K562 (cell line): ENCODE measurements around the gene RPTOR. TPM values are rescaled to one million over a fixed set of nuclear protein-coding genes. Genes with fewer than 3 reads are reported as not detected.

ENCODE experiments used
- ATAC-seq: fragments of 200-7000 bp; cut with Tn5 transposase; 3 replicates; pipeline ENCODE4 v1.9.1; 2020; ENCODE audit warnings: moderate library complexity
- BruUV-seq: library from RNA; stranded (reverse); fragments of 400-500 nt; replicated peaks from 2 replicates; lab custom pipeline; 2021; lab: Mats Ljungman, UMichigan
- CTCF ChIA-PET: fragments of 300-600 bp; formaldehyde crosslinking; extraction: SDS; loops from one replicate; lab custom pipeline; 2021; ENCODE audit warnings: low intra/inter-chr PET ratio; lab: Yijun Ruan, JAX
- POLR2A ChIA-PET: fragments of 300-600, 350-650 bp; sonication (Branson Sonifier 250); formaldehyde crosslinking; extraction: SDS; loops from one replicate; lab custom pipeline; 2021; ENCODE audit warnings: antibody characterized with exemption, inconsistent platforms; lab: Yijun Ruan, JAX
- DNase-seq, 4 experiments: peaks; one replicate each; pipeline versions ENCODE4 v3.0.0 to v3.0.0-alpha.2; 2011 to 2018; ENCODE audit warnings: low spot score in 3 of 4, mixed read lengths in 3 of 4; ENCODE audit errors: extremely low read depth in 1 of 4
- FAIRE-seq: peaks from 2 replicates; lab custom pipeline; 2011; peaks lifted over from hg19 to GRCh38; lab: Jason Lieb, UNC
- H2AFZ ChIP-seq: 2 replicates; pipeline ENCODE4 v1.6.0; 2011; ENCODE audit warnings: low read depth, low read length, control low read depth, inconsistent platforms
- H3K27ac ChIP-seq: fragments of 200-600 bp; 3 replicates; pipeline ENCODE4 v1.8.0; 2011; ENCODE audit warnings: low read depth, mild to moderate bottlenecking, control low read depth, inconsistent platforms, low read length, moderate library complexity, mixed read lengths; ENCODE audit errors: extremely low read depth
- H3K27me3 ChIP-seq, 2 experiments: fragments of 300-600 bp in 1 of 2; 2 replicates in 1 of 2; 3 replicates in 1 of 2; pipeline versions ENCODE4 v1.6.0 to v1.8.0; 2011; ENCODE audit warnings: inconsistent platforms in 2 of 2, low read length in 2 of 2, mild to moderate bottlenecking in 1 of 2, mixed read lengths in 1 of 2, moderate library complexity in 1 of 2; ENCODE audit not compliant: control insufficient read depth in 2 of 2, insufficient read depth in 2 of 2
- H3K36me3 ChIP-seq: fragments of 300-600 bp; 3 replicates; pipeline ENCODE4 v1.8.0; 2011; ENCODE audit warnings: mild to moderate bottlenecking, low read length, inconsistent platforms; ENCODE audit not compliant: control insufficient read depth, insufficient read depth
- H3K4me1 ChIP-seq, 2 experiments: fragments of 200-600 bp in 1 of 2; replicated peaks in 1 of 2; 2 replicates in 1 of 2; 3 replicates in 1 of 2; pipeline versions ENCODE4 v1.5.1 to v1.8.0; 2011; ENCODE audit warnings: inconsistent platforms in 2 of 2, low read length in 2 of 2, mild to moderate bottlenecking in 1 of 2, mixed read lengths in 1 of 2, moderate library complexity in 1 of 2; ENCODE audit not compliant: control insufficient read depth in 2 of 2, insufficient read depth in 2 of 2
- H3K4me2 ChIP-seq: 2 replicates; pipeline ENCODE4 v1.6.1; 2011; ENCODE audit warnings: low read length, control low read depth, inconsistent platforms, mixed read lengths; ENCODE audit not compliant: insufficient read depth
- H3K4me3 ChIP-seq: fragments of 200-600 bp; sonication (generic), shearing (Covaris generic); 2 replicates; pipeline ENCODE4 v1.5.1; 2016; ENCODE audit warnings: control low read depth, inconsistent platforms
- H3K79me2 ChIP-seq: fragments of 200-600 bp; 3 replicates; pipeline ENCODE4 v1.8.0; 2011; ENCODE audit warnings: low read length, inconsistent platforms; ENCODE audit not compliant: control insufficient read depth, insufficient read depth
- H3K9ac ChIP-seq, 2 experiments: 2 replicates each; pipeline versions ENCODE4 v1.6.0 to v1.6.1; 2011; ENCODE audit warnings: low read depth in 2 of 2, low read length in 2 of 2, control low read depth in 1 of 2, inconsistent platforms in 1 of 2, mild to moderate bottlenecking in 1 of 2, mixed read lengths in 1 of 2; ENCODE audit not compliant: insufficient read depth in 1 of 2
- H3K9me1 ChIP-seq: one replicate; pipeline ENCODE4 v1.6.0; 2011; ENCODE audit warnings: inconsistent platforms, mild to moderate bottlenecking, low read length, moderate library complexity; ENCODE audit not compliant: control insufficient read depth, insufficient read depth
- H3K9me3 ChIP-seq: replicated peaks from 2 replicates; pipeline ENCODE4 v1.5.1; 2011; ENCODE audit warnings: low read depth, low read length, inconsistent platforms; ENCODE audit not compliant: control insufficient read depth, insufficient read depth
- H4K20me1 ChIP-seq: replicated peaks from 2 replicates; pipeline ENCODE4 v1.6.1; 2011; ENCODE audit warnings: low read length, inconsistent platforms, mixed read lengths; ENCODE audit not compliant: control insufficient read depth, insufficient read depth
- ATF1 ChIP-seq, 2 experiments: fragments of 450-650 bp in 1 of 2; IDR thresholded peaks; 2 replicates each; pipeline ENCODE4 v1.6.1; 2016; ENCODE audit warnings: missing compliant biosample characterization in 1 of 2, missing genetic modification characterization in 1 of 2
- CREB1 ChIP-seq, 2 experiments: sonication (generic) in 1 of 2; formaldehyde crosslinking in 1 of 2; IDR thresholded peaks; 2 replicates each; pipeline versions ENCODE4 v1.6.1 to v1.8.0; 2012 to 2022; ENCODE audit warnings: inconsistent platforms in 1 of 2, mild to moderate bottlenecking in 1 of 2, missing genetic modification reagents in 1 of 2, moderate library complexity in 1 of 2
- NR2C1 ChIP-seq, 2 experiments: fragments of 450-650 bp; IDR thresholded peaks; 2 replicates each; pipeline ENCODE4 v1.6.1; 2017; ENCODE audit warnings: mild to moderate bottlenecking in 2 of 2, antibody characterized with exemption in 1 of 2, inconsistent platforms in 1 of 2, missing compliant biosample characterization in 1 of 2, missing genetic modification characterization in 1 of 2
- POLR2G ChIP-seq: fragments of 200-400 bp; formaldehyde crosslinking; IDR thresholded peaks from 2 replicates; pipeline ENCODE4 v1.6.1; 2017; ENCODE audit warnings: low read depth, mild to moderate bottlenecking, antibody characterized with exemption, low read length, moderate library complexity
- TCF3 ChIP-seq: sonication (generic); formaldehyde crosslinking; IDR thresholded peaks from 2 replicates; pipeline ENCODE4 v1.4.0; 2020; ENCODE audit warnings: mild to moderate bottlenecking, missing genetic modification reagents
- ZEB2 ChIP-seq: fragments of 450-650 bp; IDR thresholded peaks from 2 replicates; pipeline ENCODE4 v1.6.1; 2016
- ZNF124 ChIP-seq: sonication (generic); formaldehyde crosslinking; IDR thresholded peaks from 2 replicates; pipeline ENCODE4 v1.8.1; 2022; ENCODE audit warnings: missing genetic modification reagents
- ZNF217 ChIP-seq: sonication (generic); formaldehyde crosslinking; IDR thresholded peaks from 2 replicates; pipeline ENCODE4 v1.8.0; 2022; ENCODE audit warnings: mild to moderate bottlenecking, missing genetic modification reagents
- ZNF668 ChIP-seq: fragments of 250-450 bp; sonication (Bioruptor Pico); IDR thresholded peaks from 2 replicates; pipeline ENCODE4 v1.8.0; 2022; ENCODE audit warnings: mild to moderate bottlenecking, inconsistent platforms
- WGBS: fragments of 100-300 bp; shearing (Covaris generic); methylation state at CpG from one replicate; pipeline ENCODE4 v1.1.6; 2016; ENCODE audit warnings: low coverage, mixed read lengths; ENCODE audit not compliant: insufficient coverage; ENCODE audit errors: missing lambda C conversion rate; 5-methylcytosine and 5-hydroxymethylcytosine counted together
- in situ Hi-C: fragments of 300-500 bp; cut with MboI; formaldehyde crosslinking; loops from 4 replicates; pipeline ENCODE4 v1.15.0; 2018; ENCODE audit warnings: inconsistent platforms, mixed read lengths
- intact Hi-C: fragments of 100-400 bp; cut with micrococcal nuclease; formaldehyde crosslinking; loops from 2 replicates; pipeline ENCODE4 v1.14.2; 2022
- polyA plus RNA-seq, 8 experiments: library from polyadenylated mRNA; depleted of rRNA in 4 of 8; stranded (reverse) in 5 of 8; unstranded in 3 of 8; fragments of >200 nt; fragmentation: Nextera tagmentation in 2 of 8; fragmentation: Illumina TruSeq in 1 of 8; extraction: Ambion mirVana in 2 of 8; extraction: Trizol in 1 of 8; gene quantifications; 2 replicates each; pipeline versions ENCODE4 v1.2.1 to v1.2.3, GENCODE V29; 2011 to 2014; ENCODE audit warnings: inconsistent platforms in 1 of 8, missing spikeins in 1 of 8
- total RNA-seq, 7 experiments: library from RNA; depleted of rRNA in 6 of 7; stranded (reverse); fragments of >200 nt in 6 of 7; fragmentation: Illumina TruSeq in 2 of 7; extraction: Trizol in 2 of 7; gene quantifications; 2 replicates each; pipeline versions ENCODE4 v1.2.1 to v1.2.3, GENCODE V29; 2011 to 2021; ENCODE audit warnings: low replicate concordance in 1 of 7
- TF ChIP-seq, protein P1 (sequence below), 2 experiments: fragments of 450-650 bp; formaldehyde crosslinking in 1 of 2; IDR thresholded peaks; 2 replicates each; pipeline versions ENCODE4 v1.4.0 to v1.6.1; 2014 to 2020; ENCODE audit warnings: mild to moderate bottlenecking in 2 of 2, borderline replicate concordance in 1 of 2, low read depth in 1 of 2
- TF ChIP-seq, protein P2 (sequence below): sonication (generic); formaldehyde crosslinking; IDR thresholded peaks from 2 replicates; pipeline ENCODE4 v1.8.0; 2022; ENCODE audit warnings: missing genetic modification reagents, mild to moderate bottlenecking, moderate library complexity, borderline replicate concordance

RPTOR gene
- total and polyA plus RNA-seq, 9 of the 15 experiments (the other 6 are each of a cell fraction or from before 2014, with no cell fraction given) = 0.24 to 54.1 (median 10.2) TPM

DNA sequence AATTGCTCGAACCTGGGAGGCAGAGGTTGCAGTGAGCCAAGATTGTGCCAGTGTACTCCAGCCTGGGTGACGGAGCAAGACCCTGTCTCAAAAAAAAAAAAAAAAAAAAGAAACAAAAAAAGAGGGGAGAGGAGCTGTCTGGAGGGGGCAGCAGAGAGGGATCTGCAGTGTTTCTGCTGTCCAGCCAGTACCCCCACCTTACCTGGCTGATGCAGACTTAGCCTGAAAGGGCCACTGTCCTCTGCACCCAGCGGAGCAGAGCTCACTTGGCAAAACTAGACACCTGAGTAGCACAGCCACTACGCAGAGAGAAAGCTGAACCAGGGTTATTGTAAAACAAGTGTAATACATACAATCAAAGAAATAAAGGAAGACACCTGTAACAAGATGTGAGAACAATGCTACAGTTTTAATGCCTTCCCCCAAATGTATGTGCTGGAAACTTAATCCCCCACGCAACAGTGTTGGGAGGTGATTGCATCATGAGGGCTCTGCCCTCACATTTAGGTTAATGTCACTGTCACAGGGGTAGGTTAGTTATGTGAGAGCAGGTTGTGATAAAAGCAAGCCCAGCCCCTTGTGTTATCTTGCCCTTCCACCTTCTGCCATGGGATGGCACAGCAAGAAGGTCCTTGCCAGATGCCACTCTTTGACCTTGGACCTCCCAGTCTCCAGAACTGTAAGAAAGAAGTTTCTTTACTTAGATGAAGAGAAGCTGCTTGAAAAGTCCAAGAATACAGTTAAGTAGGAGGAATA lies 211.2 kb downstream of the RPTOR start:
- ChIA-PET POLR2A (interaction anchor here (0.6 kb wide), 1 partner anchor 363 kb away, joined by 4 read pairs; no protein-coding TSS in a partner anchor), CTCF (interaction anchor here (0.6 to 1.0 kb wide), 2 partner anchors 68 to 144 kb away, joined by 5 to 6 read pairs; no protein-coding TSS in a partner anchor)
- 68% methylated on average over 5 of the region's 5 CpGs for WGBS
- Histone ChIP-seq H3K36me3 (peaks cover 36% of the 10 kb centered on the region; the same call in 2 of the 3 replicates), H3K9me3 (no peaks in the 10 kb centered on the region), H3K79me2 (no peaks in the 10 kb centered on the region), H3K9ac (no peak overlapping the region; a peak in 1 of 4 replicates), H3K4me2 (peak overlapping the region; percentile 30; the same call in 1 of the 2 replicates), H3K9me1 (peaks cover 3% of the 10 kb centered on the region), H3K27me3 (no peaks in the 10 kb centered on the region), H2AFZ (no peak overlapping the region), H3K4me1 (peaks cover 6 to 13% of the 10 kb centered on the region in 2 experiments; a peak in 4 of 5 replicates), H4K20me1 (no peaks in the 10 kb centered on the region), H3K4me3 (no peak overlapping the region), H3K27ac (peak overlapping the region; percentile 43; the same call in 1 of the 3 replicates)
- BruUV-seq = no TSS peak
- in situ Hi-C loops (no loop called here), intact Hi-C loops (no loop called here)
- peak; percentile 60 for FAIRE-seq
- peak; percentile 90 for ATAC-seq
- peak; percentile 29 to 50 (median 42) for DNase-seq
- TF ChIP-seq NR2C1 (IDR thresholded peaks at IDR 0.05) (peak; percentile 42; the same call in 1 of the 2 replicates), NR2C1 (tag; IDR thresholded peaks at IDR 0.05) (peak; percentile 84), ZNF217 (no peak), ZNF668 (no peak), ZNF124 (CRISPR knock-in tag) (no peak), ZEB2 (0 out of 2 replicates have a peak, but pooled peaks have one; percentile 29), CREB1 (IDR thresholded peaks at IDR 0.05) (no peak), CREB1 (CRISPR knock-in tag; IDR thresholded peaks at IDR 0.05) (no peak), TCF3 (CRISPR knock-in tag) (peak; percentile 78), ATF1 (CRISPR knock-in tag; IDR thresholded peaks at IDR 0.05) (no peak), ATF1 (tag; IDR thresholded peaks at IDR 0.05) (peak; percentile 24; the same call in 1 of the 2 replicates), POLR2G (no peak)
- TF ChIP-seq, protein P1, sequence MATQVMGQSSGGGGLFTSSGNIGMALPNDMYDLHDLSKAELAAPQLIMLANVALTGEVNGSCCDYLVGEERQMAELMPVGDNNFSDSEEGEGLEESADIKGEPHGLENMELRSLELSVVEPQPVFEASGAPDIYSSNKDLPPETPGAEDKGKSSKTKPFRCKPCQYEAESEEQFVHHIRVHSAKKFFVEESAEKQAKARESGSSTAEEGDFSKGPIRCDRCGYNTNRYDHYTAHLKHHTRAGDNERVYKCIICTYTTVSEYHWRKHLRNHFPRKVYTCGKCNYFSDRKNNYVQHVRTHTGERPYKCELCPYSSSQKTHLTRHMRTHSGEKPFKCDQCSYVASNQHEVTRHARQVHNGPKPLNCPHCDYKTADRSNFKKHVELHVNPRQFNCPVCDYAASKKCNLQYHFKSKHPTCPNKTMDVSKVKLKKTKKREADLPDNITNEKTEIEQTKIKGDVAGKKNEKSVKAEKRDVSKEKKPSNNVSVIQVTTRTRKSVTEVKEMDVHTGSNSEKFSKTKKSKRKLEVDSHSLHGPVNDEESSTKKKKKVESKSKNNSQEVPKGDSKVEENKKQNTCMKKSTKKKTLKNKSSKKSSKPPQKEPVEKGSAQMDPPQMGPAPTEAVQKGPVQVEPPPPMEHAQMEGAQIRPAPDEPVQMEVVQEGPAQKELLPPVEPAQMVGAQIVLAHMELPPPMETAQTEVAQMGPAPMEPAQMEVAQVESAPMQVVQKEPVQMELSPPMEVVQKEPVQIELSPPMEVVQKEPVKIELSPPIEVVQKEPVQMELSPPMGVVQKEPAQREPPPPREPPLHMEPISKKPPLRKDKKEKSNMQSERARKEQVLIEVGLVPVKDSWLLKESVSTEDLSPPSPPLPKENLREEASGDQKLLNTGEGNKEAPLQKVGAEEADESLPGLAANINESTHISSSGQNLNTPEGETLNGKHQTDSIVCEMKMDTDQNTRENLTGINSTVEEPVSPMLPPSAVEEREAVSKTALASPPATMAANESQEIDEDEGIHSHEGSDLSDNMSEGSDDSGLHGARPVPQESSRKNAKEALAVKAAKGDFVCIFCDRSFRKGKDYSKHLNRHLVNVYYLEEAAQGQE (IDR thresholded peaks at IDR 0.05; ENCODE audit: borderline replicate concordance) = peak; percentile 21; the same call in 1 of the 2 replicates
- TF ChIP-seq, protein P1 (CRISPR knock-in tag; IDR thresholded peaks at IDR 0.05; ENCODE audit: low read depth) = no peak
- TF ChIP-seq, protein P2, sequence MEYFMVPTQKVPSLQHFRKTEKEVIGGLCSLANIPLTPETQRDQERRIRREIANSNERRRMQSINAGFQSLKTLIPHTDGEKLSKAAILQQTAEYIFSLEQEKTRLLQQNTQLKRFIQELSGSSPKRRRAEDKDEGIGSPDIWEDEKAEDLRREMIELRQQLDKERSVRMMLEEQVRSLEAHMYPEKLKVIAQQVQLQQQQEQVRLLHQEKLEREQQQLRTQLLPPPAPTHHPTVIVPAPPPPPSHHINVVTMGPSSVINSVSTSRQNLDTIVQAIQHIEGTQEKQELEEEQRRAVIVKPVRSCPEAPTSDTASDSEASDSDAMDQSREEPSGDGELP (CRISPR knock-in tag) = no peak
